AG10803 (cell line): Measurements from ENCODE around the gene ANKS1B.
A peak's percentile ranks its signal among the peaks of the same experiment; 100 is the strongest.

Source experiments
- DNase-seq: peaks from one replicate; pipeline ENCODE4 v3.0.0; 2010; ENCODE audit warnings: low read depth
- H3K4me3 ChIP-seq: 2 replicates; pipeline ENCODE4 v1.5.1; 2011; ENCODE audit warnings: mild to moderate bottlenecking, low read length, control low read depth
- TF ChIP-seq, protein P1 (sequence below): conservative IDR thresholded peaks from 2 replicates; pipeline ENCODE4 v1.5.1; 2011; ENCODE audit warnings: mild to moderate bottlenecking, low read length, control low read depth, inconsistent platforms

The ANKS1B gene

DNA sequence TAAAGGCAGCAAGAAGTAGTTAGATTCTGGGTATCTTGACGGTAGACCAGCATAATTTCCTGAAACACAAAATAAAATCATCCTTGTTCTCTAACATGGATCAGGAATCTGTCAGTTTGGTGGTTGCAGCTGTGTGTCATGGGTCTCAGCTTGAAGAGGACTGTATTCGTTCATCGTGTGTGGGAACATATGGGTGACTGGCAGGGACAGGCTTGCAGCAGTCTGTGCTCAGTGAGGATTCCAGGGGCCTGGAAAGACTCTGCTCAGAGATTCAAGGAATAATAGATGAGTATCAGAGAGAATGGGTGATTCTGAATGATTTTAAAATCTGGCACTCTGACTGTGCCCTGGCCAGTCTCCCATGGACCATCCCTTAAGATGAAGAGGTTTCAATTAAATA, 918.0 kb downstream of the ANKS1B start:
- no peak for DNase-seq
- TF ChIP-seq, protein P1, sequence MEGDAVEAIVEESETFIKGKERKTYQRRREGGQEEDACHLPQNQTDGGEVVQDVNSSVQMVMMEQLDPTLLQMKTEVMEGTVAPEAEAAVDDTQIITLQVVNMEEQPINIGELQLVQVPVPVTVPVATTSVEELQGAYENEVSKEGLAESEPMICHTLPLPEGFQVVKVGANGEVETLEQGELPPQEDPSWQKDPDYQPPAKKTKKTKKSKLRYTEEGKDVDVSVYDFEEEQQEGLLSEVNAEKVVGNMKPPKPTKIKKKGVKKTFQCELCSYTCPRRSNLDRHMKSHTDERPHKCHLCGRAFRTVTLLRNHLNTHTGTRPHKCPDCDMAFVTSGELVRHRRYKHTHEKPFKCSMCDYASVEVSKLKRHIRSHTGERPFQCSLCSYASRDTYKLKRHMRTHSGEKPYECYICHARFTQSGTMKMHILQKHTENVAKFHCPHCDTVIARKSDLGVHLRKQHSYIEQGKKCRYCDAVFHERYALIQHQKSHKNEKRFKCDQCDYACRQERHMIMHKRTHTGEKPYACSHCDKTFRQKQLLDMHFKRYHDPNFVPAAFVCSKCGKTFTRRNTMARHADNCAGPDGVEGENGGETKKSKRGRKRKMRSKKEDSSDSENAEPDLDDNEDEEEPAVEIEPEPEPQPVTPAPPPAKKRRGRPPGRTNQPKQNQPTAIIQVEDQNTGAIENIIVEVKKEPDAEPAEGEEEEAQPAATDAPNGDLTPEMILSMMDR: no peak
- H3K4me3 ChIP-seq: no peak overlapping the region

DNA sequence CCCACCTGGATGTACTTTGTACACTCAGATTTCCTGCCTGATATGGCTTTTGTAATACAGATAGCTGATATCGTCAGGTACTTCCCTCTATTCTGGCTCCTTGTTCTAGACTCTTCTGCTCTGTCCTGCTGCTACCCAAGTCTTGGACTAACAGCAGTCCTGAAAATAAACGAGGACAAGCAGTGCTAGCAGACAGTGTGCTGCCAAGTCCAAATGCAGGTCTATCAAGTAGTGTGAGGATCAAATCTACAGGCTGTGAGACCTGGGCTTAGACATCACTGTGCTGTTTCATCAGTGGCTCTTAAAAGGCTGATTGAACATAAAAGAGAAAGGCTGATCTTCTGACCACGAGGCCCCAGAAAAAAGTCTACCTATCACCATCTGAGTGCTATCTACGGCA, 921.6 kb downstream of the ANKS1B start:
- DNase-seq: no peak
- TF ChIP-seq, protein P1: no peak
- H3K4me3 ChIP-seq: no peak overlapping the region

DNA sequence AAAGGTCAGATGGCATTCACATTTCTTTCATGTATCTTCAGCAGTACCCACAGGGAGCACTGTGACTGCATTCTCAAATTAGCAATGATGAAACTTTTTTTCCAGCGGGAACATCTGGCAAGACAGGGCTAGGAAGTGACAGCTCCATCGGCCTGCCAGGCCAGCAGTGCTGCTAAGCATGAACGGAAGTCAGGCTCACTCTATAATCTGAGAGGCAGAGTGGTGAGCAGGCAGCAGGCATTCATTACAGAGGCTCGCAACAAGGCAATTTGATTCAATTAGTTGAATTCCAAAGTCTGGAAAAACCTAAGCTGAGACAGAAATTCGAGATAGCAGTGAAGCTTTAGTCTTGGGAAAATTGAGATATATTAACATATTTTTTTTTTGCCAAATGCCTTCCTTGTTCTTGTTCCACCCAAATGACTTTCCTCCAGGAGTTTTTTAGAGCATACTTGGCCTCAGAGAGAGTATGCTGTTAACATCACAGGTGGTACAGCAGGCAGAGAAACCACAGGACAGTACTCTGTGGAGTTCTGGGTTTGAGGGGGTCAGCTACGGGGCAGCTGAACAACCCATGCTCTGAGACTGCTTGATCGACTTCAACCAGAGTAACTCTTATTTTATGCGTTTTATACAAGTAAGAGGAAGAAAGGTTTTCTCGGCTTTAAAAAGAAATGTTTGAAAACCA, 924.8 kb downstream of the ANKS1B start:
- DNase-seq: peak; percentile 54
- H3K4me3 ChIP-seq: no peak overlapping the region
- TF ChIP-seq, protein P1: no peak; the same call in 1 of the 2 replicates

DNA sequence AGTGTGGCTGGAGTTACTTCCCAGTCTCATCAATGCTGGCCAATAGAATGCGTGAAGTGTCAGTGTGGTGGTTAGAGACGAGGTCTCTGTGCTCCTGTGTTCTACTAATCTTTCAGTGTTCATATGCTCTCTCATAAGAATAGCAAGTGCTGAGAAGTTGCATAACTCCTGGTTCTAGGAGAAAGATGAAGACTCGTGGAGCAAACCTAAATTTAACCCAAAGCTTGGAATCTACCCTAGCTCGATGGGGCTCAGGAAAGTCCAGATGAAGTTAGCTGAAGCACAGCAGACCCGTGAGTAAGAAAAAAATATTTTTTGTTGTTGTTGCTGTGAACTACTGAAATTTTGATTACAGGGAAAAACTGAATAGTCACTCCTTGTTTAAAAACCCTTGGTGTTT, 927.1 kb downstream of the ANKS1B start:
- no peak overlapping the region for H3K4me3 ChIP-seq
- no peak for DNase-seq
- TF ChIP-seq, protein P1: no peak

DNA sequence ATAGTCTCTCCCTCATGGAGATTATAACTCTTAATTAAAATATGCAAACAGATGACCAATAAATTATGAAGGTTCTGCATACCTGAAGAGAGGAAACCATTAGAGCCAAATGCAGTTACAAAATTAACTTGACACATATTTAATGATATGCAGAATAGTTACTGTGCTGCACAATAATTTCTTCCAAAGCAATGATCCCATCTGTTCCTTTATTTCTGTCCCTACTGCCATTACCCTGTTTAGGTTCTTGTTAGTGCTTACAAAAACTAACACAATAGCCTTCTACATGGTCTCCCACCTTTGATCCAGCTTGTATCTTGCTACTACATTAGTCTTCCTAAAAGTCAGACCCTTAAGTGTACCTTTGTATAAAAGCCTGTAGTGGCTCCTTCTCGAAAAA, 928.5 kb downstream of the ANKS1B start:
- DNase-seq: no peak
- TF ChIP-seq, protein P1: no peak
- H3K4me3 ChIP-seq: no peak overlapping the region

DNA sequence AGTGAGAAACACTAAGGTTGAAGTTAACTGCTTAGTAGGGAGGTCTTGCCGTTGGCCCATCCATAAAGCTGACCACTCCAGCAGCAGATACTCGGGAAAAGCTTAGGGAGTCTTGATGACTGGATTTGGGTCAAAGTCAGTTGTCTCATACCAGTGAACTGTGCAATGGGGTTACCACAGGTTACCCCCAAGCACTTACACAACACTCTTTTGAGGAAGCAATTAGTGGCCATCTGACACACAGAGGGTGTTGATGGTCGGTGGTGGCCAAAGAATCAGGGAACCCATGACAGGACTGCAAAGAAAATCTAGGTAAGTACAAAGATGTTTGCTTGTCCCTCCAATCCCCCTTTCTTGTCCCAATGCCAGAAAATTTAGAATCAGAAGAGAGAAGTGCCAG, 929.4 kb downstream of the ANKS1B start:
- TF ChIP-seq, protein P1: no peak
- H3K4me3 ChIP-seq: no peak overlapping the region
- DNase-seq: no peak

DNA sequence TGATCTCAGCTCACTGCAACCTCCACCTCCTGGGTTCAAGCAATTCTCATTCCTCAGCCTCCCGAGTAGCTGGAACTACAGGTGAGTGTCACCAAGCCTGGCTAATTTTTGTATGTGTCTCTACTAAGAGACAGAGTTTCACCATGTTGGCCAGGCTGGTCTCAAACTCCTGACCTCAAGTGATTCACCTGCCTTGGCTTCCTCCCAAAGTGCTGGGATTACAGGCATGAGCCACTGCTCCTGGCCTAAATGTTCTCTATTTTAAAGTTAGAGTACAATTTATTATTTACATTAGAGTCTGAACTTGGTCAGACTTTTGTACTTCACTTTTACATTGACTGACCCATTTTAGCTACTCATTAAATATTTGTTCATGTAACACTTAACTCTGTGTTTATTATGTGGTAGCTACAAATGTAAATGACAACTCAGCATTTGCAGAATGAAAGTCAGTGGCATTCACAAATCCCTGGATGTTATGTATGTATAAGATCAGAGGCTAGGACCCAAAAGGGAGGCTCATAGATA, 930.1 kb downstream of the ANKS1B start:
- no peak for DNase-seq
- TF ChIP-seq, protein P1: no peak
- H3K4me3 ChIP-seq: no peak overlapping the region
